GM19372 (cell line): ENCODE measurements around the gene FBXL12.
"Not testable (repeated sequence)": the region's sequence is repeated elsewhere in the genome, so short reads cannot be mapped to it uniquely, and the experiment has no call there.

Experiments used
- ATAC-seq: cut with Tn5 transposase; IDR thresholded peaks from one replicate; pipeline ENCODE4 v1.9.1; 2021; ENCODE audit warnings: mild to moderate bottlenecking, low read depth, moderate library complexity; ENCODE audit not compliant: unreplicated experiment

FBXL12 gene

GRCh38 chr19:9839415-9839814, 20.5 kb upstream of the FBXL12 start:
- ATAC-seq, result no peak

DNA sequence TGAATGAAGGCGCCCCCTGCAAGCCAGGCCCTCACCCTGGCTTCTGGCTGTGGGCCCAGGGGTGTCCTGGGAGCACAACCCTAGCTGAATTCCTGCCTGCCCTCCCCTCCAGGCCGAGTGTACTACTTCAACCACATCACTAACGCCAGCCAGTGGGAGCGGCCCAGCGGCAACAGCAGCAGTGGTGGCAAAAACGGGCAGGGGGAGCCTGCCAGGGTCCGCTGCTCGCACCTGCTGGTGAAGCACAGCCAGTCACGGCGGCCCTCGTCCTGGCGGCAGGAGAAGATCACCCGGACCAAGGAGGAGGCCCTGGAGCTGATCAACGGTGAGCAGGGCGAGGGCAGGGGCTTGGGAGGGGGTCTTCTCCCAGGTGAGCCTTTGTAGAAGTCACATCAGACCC, 19.4 kb upstream of the FBXL12 start:
- ATAC-seq, result no peak

- no peak for ATAC-seq
These were observed 17.1 kb upstream of the FBXL12 start for GRCh38 chr19:9836021-9836420.

- ATAC-seq, result peak; percentile 9
These were observed 16.6 kb upstream of the FBXL12 start for GRCh38 chr19:9835507-9835949.

DNA sequence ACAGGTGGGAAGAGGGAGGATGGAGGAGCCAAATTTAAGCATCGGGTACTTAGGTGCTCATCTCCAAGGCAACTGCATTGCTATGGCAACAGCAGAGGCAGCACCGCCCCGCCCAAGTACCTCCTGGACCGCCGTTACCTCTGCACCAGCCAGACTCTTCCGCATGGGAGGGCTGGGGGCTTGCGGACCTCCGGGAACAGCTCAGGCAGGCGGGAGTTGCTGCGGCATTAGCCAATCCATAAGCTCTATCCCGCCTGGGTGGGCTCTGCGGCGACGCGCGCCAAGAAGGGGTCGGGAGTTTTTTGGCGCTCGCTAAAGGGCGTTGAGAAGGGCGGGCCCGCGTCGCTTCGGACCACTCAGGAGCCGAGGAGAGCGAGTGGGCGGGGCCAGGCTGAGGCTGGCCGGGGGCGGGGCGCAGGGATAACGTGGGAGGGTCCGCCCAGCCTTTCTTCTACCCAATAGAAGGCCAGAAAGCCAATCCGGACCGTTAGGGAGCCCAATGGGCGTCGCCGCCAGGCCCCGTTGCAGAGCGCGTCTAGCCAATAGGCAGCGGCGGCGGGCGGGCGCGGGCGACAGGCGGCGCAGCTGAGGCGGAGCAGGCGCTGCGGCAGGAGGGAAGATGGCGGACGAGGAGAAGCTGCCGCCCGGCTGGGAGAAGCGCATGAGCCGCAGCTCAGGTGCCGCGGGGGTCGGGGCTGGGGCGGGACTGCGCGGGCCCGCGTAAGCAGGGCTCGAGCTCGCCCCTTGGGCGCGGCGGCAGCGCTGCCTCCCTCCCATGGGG, 16.0 kb upstream of the FBXL12 start, which contains the start of gene PIN1:
TSS of gene PIN1 (plus strand) at position 593 of the 781 bp plus-strand sequence. CDS start at position 620, 27 bp downstream.
- ATAC-seq, result peak; percentile 97

GRCh38 chr19:9834307-9834725, 15.4 kb upstream of the FBXL12 start:
- no peak for ATAC-seq

- no peak for ATAC-seq
These were observed 9.7 kb upstream of the FBXL12 start for GRCh38 chr19:9828551-9829063.

- peak; percentile 89 for ATAC-seq
These were observed 8.7 kb upstream of the FBXL12 start, which contains the start of gene UBL5 for GRCh38 chr19:9827289-9828238. TSS of gene UBL5 (plus strand) at chr19:9827918. CDS start at chr19:9828338, 420 bp downstream.

DNA sequence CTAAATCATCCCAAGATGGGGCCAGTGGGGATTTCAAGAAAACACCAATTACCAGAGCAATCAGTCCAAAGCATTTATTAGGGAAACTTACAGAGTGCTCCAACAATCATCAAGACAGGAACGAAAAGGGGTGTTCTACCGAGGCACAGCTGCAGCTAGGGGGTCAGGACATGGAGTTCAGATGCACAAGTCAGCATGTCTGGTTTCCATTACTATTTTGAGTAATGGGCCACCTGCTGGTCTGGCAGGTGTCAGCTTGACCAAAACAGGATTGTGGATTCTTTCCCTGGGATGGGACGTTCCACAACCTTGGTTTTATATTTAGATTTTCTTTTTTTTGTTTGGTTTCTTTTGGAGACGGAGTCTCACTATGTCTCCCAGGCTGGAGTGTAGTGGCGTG, 4.9 kb upstream of the FBXL12 start:
- ATAC-seq, result no peak

- ATAC-seq, result not testable (repeated sequence)
These were observed 1.2 kb upstream of the FBXL12 start for GRCh38 chr19:9820034-9820433.

GRCh38 chr19:9819596-9819909, 674 bp upstream of the FBXL12 start:
- ATAC-seq, result no peak

DNA sequence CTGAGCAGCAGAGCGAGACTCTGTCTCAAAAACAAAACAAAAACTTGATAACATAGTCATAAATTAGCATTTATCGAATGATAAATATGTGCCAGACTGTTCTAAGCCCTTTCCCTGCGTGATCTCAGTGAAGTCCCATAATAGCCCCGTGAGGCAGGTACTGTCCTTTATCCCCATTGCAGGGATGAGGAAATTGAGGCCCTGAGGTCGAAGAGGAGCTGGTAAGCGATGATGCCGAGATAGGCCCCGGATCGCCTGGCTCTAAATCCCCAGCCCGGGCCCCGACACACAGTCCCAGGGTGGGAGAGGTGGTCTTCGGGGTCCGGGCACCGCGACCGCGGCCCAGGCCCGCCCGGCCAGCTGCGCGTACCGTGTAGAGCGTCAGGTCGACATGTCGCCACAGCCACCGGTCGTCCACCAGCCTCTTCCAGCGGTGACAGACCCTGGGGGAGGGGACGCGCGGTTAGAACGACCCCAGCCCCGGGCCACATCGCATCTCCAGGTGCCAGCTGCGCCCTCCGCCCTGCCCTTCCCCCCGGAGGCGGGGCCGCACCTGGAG, 625 bp downstream of the FBXL12 start:
- ATAC-seq, result no peak

DNA sequence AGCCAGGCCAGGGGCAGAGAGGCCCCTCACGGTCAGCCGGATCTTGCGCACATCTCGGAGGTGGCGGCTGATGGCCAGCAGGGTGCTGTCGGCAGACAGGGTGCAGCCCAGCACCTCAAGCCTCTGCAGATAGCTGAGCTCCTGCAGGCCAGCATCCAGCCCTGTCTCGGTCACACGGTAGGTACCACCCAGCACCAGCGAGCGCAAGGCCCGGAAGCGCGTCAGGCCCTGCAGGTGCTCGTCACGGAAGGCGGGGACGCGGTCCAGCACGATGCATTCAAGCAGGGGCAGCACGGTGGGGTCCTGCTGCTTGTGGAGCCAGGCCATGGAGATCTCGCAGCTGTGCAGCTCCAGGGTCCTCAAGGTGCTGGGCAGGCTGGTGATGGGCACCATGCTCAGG, 7.7 kb downstream of the FBXL12 start:
- ATAC-seq, result no peak

- ATAC-seq, result no peak
These were observed 9.7 kb downstream of the FBXL12 start for GRCh38 chr19:9808855-9809824.

- ATAC-seq, result no peak
These were observed 12.1 kb downstream of the FBXL12 start for GRCh38 chr19:9806803-9807202.

DNA sequence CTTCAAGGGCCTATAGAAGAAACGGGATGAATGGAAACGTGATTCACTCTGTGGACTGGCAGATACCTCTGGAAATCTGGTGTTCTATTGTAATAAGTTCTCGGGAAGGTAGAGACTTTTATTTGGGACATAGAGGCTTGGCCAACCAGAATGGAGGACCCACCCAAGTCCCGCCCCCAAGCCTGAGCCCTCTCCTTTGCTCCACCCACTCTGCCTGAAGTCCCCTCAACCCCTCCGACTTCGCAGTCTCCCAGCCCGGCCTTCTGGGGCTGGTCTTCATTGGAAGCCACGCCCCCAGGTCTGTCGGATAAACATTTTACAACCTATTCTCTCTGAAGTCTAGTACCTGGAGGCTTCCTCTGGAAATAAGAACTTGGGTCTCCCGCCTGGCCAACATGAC, 16.9 kb downstream of the FBXL12 start:
- no peak for ATAC-seq

- ATAC-seq, result no peak
These were observed 19.7 kb downstream of the FBXL12 start for GRCh38 chr19:9799162-9799561.

GRCh38 chr19:9797871-9798270, 21.0 kb downstream of the FBXL12 start:
- ATAC-seq, result no peak

GRCh38 chr19:9796113-9796773, 22.6 kb downstream of the FBXL12 start:
- no peak for ATAC-seq
